ENCODE data around the gene TBL1X. TPM values are rescaled to one million over a fixed set of nuclear protein-coding genes. Genes with fewer than 3 reads are reported as not detected.

Gene TBL1X
- total RNA-seq, 1 donor: 30.7 TPM

DNA sequence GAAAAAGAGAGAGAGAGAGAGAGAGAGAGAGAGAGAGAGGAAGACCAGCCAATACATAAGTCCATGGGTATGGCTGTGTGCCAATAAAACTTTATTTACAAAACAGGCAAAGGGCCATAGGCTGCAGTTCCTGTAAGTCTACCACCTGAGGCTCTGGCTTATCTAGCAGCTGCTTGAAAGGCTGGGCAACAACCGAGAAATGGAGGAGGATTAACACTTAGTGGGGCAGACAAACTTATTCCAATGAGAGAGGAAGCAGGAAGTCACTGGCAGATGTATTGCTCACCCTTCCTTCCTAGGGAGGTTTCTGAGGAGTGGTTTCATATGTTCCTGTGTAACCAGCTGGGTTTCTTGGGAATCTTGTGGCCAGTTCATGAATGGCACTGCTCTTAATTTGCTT lies 305.5 kb downstream of the TBL1X start:
- DNase-seq (ENCODE audit: low read depth): no peak
- H3K4me3 ChIP-seq (ENCODE audit: low read depth, low read length): no peak overlapping the region
- TF ChIP-seq, protein P1, sequence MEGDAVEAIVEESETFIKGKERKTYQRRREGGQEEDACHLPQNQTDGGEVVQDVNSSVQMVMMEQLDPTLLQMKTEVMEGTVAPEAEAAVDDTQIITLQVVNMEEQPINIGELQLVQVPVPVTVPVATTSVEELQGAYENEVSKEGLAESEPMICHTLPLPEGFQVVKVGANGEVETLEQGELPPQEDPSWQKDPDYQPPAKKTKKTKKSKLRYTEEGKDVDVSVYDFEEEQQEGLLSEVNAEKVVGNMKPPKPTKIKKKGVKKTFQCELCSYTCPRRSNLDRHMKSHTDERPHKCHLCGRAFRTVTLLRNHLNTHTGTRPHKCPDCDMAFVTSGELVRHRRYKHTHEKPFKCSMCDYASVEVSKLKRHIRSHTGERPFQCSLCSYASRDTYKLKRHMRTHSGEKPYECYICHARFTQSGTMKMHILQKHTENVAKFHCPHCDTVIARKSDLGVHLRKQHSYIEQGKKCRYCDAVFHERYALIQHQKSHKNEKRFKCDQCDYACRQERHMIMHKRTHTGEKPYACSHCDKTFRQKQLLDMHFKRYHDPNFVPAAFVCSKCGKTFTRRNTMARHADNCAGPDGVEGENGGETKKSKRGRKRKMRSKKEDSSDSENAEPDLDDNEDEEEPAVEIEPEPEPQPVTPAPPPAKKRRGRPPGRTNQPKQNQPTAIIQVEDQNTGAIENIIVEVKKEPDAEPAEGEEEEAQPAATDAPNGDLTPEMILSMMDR (IDR thresholded peaks at IDR 0.05; ENCODE audit: insufficient read depth, low read depth, low read length): no peak

DNA sequence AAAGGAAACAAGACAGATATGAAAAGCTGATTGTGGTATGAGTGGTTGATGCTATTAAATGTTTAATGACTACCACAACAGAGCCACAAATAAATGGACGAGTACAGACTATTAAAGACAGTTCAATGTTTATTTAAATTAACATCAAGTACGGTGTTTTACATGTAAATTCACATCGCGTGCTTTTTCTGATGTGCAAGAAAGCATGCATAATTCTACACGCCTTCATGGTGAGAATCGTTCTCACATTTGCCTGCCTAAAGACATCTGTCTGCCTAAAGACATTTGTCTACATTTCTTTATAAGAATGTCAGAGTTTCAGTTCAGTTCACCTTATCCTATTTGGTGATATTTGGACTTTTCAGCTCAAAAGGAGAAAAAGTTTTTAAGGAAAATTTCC lies 308.1 kb downstream of the TBL1X start:
- no peak for DNase-seq (ENCODE audit: low read depth)
- no peak overlapping the region for H3K4me3 ChIP-seq (ENCODE audit: low read depth, low read length)
- TF ChIP-seq, protein P1 (IDR thresholded peaks at IDR 0.05; ENCODE audit: insufficient read depth, low read depth, low read length): no peak

DNA sequence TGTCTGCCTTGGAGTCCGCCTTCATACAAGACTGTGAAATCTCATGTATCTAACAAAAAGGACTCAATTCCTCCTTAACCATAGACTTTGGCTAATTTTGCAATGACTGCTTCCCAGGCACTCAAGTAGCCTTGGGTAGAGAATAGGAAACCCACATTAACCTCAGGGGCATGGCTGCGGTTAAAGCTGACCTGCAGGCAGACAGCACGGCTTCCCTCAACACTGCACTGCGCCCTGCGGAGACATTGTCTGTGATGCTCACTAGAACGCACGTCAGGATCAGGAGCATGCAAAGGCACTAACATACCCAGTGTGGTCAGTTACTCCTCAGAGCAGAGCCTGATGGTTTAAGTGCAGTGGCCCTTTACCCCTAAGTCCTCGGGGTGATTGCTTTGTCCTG lies 311.1 kb downstream of the TBL1X start:
- TF ChIP-seq, protein P1 (IDR thresholded peaks at IDR 0.05; ENCODE audit: insufficient read depth, low read depth, low read length): no peak
- H3K4me3 ChIP-seq (ENCODE audit: low read depth, low read length): no peak overlapping the region
- no peak for DNase-seq (ENCODE audit: low read depth)

DNA sequence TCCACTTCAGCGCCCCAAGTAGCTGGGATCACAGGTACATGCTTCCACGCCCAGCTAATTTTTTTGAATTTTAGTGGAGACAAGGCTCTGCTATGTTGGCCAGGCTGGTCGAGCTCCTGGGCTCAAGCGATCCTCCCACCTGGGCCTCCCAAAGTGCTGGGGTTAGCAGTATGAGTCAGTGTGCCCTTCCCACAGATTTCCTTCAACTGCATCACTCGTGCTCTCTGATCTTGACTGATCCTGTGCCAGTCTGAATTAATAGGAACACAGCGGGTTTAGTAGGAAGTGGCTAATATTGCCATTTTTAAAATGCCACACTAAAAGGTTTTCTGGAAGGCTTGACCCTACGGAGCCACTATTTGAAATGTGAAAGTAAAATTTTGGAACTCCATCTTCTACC lies 317.1 kb downstream of the TBL1X start:
- DNase-seq (ENCODE audit: low read depth): no peak
- no peak overlapping the region for H3K4me3 ChIP-seq (ENCODE audit: low read depth, low read length)
- TF ChIP-seq, protein P1 (IDR thresholded peaks at IDR 0.05; ENCODE audit: insufficient read depth, low read depth, low read length): no peak

DNA sequence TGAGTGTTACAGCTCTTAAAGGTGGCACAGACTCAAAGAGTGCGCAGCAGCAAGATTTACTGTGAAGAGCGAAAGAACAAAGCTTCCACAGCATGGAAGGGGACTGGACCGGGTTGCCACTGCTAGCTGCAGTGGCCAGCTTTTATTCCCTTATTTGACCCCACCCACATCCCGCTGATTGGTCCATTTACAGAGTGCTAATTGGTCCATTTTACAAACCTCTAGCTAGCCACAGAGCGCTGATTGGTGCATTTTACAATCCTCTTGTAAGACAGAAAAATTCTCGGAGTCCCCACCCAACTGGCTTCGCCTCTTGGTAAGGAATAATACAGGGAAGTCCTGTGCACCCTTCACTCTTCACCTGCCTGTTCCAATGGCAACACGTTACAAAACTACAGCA lies 319.5 kb downstream of the TBL1X start:
- H3K4me3 ChIP-seq (ENCODE audit: low read depth, low read length): no peak overlapping the region
- TF ChIP-seq, protein P1 (IDR thresholded peaks at IDR 0.05; ENCODE audit: insufficient read depth, low read depth, low read length): no peak
- no peak for DNase-seq (ENCODE audit: low read depth)

DNA sequence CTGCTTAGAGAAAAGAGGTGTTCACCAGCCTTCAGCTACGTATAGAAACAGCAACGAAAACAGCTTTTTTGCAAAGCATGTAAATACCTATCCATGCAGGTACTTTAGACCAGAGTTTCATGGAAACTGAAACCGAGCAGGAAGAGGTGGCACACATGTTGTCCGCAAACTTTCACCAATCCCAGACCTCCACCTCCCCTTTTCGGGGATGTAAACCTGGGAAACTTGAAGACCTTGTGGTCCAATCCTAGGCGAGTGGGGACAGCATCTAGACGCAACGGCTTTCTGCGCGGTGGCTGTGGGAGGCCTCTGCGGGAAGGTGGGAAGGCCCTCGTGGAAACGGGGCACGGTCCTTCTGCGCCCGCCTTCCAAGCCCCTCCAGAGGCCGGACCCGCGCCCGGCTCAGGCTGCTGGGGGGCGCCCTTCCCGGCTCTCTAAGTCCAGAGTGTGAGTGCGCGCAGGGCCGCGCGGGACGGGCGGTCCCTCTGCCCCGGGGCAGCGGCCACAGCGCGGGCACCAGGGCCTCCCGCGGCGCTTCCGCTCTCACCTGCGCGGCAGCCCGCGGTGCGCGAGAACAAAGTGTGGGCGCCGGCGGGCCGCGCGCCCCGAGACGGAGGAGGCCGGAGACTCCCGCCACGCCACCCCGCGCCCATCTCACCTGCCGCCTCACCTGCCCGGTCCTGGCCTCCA lies 320.5 kb downstream of the TBL1X start:
- DNase-seq (ENCODE audit: low read depth): no peak
- TF ChIP-seq, protein P1 (IDR thresholded peaks at IDR 0.05; ENCODE audit: insufficient read depth, low read depth, low read length): no peak
- peak overlapping the region; percentile 69 for H3K4me3 ChIP-seq (ENCODE audit: low read depth, low read length)
